ENCODE results near the gene RBM24.

The RBM24 gene

GRCh38 chr6:17280552-17281090, 540 bp upstream of the RBM24 start:
- H3K27ac ChIP-seq, result no peak overlapping the region
- no peaks in the 10 kb centered on the region for H3K9me3 ChIP-seq (ENCODE audit: severe bottlenecking)
- TF ChIP-seq, protein P1, sequence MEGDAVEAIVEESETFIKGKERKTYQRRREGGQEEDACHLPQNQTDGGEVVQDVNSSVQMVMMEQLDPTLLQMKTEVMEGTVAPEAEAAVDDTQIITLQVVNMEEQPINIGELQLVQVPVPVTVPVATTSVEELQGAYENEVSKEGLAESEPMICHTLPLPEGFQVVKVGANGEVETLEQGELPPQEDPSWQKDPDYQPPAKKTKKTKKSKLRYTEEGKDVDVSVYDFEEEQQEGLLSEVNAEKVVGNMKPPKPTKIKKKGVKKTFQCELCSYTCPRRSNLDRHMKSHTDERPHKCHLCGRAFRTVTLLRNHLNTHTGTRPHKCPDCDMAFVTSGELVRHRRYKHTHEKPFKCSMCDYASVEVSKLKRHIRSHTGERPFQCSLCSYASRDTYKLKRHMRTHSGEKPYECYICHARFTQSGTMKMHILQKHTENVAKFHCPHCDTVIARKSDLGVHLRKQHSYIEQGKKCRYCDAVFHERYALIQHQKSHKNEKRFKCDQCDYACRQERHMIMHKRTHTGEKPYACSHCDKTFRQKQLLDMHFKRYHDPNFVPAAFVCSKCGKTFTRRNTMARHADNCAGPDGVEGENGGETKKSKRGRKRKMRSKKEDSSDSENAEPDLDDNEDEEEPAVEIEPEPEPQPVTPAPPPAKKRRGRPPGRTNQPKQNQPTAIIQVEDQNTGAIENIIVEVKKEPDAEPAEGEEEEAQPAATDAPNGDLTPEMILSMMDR (IDR thresholded peaks at IDR 0.05; ENCODE audit: low read depth, low read length), result no peak
- peaks cover 11% of the 10 kb centered on the region for H3K27me3 ChIP-seq (ENCODE audit: insufficient read depth, low read depth, severe bottlenecking)
- H3K36me3 ChIP-seq, result no peaks in the 10 kb centered on the region
- peak; percentile 25 for DNase-seq
- peak overlapping the region; percentile 56 for H3K4me3 ChIP-seq (ENCODE audit: low read depth, low read length)

DNA sequence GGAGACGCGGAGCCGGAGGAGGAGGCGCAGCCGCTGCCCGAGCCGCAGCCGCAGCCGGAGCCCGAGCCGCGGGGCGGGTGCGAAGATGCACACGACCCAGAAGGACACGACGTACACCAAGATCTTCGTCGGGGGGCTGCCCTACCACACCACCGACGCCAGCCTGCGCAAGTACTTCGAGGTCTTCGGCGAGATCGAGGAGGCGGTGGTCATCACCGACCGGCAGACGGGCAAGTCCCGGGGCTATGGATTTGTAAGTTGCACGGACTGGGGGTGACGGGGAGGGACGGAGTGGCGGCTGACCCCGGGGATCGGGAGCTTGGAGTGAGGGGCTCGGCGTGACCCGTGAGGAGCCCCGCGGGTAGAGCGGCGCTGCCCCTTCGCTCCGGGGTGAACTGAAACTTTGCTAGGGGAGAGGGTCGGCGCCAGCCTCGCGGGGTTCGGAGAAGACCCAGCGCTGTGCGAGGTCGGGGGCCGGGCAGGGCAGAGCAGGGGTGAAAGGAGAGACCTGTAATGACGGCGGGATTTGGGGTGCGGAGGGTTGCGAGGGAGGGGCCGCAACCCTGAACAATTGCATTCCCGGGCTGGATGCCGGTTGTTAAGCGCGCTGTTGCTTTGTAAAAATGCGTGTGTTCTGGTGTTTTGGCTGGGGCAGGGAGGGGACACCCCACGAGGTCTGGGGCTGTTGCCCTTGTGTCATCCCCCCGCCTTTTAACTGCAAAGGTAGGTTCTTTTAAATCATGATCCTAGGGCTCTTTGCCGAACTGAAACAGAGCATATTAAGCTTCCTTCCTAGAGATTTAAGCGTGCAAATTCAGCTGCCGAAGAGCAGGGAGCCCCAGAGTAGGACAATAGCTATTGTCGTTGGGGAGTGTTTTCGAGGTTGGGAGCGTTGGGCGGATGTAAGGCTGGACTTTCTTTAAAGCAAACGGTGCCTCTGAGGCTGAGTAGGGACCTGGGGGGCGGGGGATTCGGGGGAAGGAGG, 628 bp downstream of the RBM24 start:
- H3K9me3 ChIP-seq (ENCODE audit: severe bottlenecking), result no peaks in the 10 kb centered on the region
- no peak overlapping the region for H3K27ac ChIP-seq
- peak overlapping the region; percentile 72 for H3K4me3 ChIP-seq (ENCODE audit: low read depth, low read length)
- peaks cover 11% of the 10 kb centered on the region for H3K27me3 ChIP-seq (ENCODE audit: insufficient read depth, low read depth, severe bottlenecking)
- peak; percentile 33 for DNase-seq
- no peaks in the 10 kb centered on the region for H3K36me3 ChIP-seq
- TF ChIP-seq, protein P1 (IDR thresholded peaks at IDR 0.05; ENCODE audit: low read depth, low read length), result no peak

- Histone ChIP-seq H3K27ac (no peak overlapping the region), H3K9me3 (ENCODE audit: severe bottlenecking) (no peaks in the 10 kb centered on the region), H3K27me3 (ENCODE audit: insufficient read depth, low read depth, severe bottlenecking) (peaks cover 11% of the 10 kb centered on the region), H3K4me3 (ENCODE audit: low read depth, low read length) (no peak overlapping the region), H3K36me3 (no peaks in the 10 kb centered on the region)
- no peak for DNase-seq
- TF ChIP-seq, protein P1 (IDR thresholded peaks at IDR 0.05; ENCODE audit: low read depth, low read length), result no peak
Measured at GRCh38 chr6:17283074-17283473, 1.9 kb downstream of the RBM24 start.

DNA sequence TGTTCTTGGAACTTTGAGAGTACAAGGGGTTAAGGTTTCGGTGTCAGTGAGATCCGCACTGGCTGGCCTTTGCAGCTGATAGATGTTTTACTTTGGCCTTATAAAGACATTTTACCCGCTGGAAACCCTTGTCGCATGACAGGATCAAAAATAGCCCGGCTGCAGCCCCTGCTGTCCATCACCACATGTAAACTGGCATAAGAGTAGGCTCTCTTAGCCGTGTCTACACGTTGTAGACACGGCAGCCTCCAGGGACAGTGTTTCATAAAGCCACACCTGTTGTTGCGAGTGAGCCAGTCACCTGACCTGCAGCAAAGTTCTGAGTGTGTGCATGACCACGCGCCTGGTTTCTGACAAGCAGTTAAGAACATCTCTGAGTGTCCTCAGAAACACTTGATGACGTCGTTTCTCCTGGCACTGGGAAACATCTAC, 8.5 kb downstream of the RBM24 start:
- Histone ChIP-seq H3K27me3 (ENCODE audit: insufficient read depth, low read depth, severe bottlenecking) (no peaks in the 10 kb centered on the region), H3K27ac (no peak overlapping the region), H3K9me3 (ENCODE audit: severe bottlenecking) (no peaks in the 10 kb centered on the region), H3K4me3 (ENCODE audit: low read depth, low read length) (no peak overlapping the region), H3K36me3 (no peaks in the 10 kb centered on the region)
- no peak for DNase-seq
- TF ChIP-seq, protein P1 (IDR thresholded peaks at IDR 0.05; ENCODE audit: low read depth, low read length), result no peak

GRCh38 chr6:17291778-17292177, 10.6 kb downstream of the RBM24 start:
- H3K27me3 ChIP-seq (ENCODE audit: insufficient read depth, low read depth, severe bottlenecking), result no peaks in the 10 kb centered on the region
- H3K36me3 ChIP-seq, result no peaks in the 10 kb centered on the region
- no peak for DNase-seq
- H3K4me3 ChIP-seq (ENCODE audit: low read depth, low read length), result no peak overlapping the region
- H3K27ac ChIP-seq, result no peak overlapping the region
- TF ChIP-seq, protein P1 (IDR thresholded peaks at IDR 0.05; ENCODE audit: low read depth, low read length), result no peak
- no peaks in the 10 kb centered on the region for H3K9me3 ChIP-seq (ENCODE audit: severe bottlenecking)
